ENCODE results near the gene FOXP4. TPM values are rescaled to one million over a fixed set of nuclear protein-coding genes. Genes with fewer than 3 reads are reported as not detected.

Gene FOXP4
- total and polyA plus RNA-seq, 2 of the 13 experiments (the other 11 are each of a cell fraction or from before 2014, with no cell fraction given): 11.0 to 12.4 TPM

- ChIA-PET CTCF (ENCODE audit: low intra/inter-chr PET ratio, low total read pairs) (no interaction called here), POLR2A (no interaction called here)
- H3K27ac ChIP-seq (ENCODE audit: extremely low read length, insufficient read depth, low read length): no peak overlapping the region
- H3K27me3 ChIP-seq (ENCODE audit: control insufficient read depth in 1 of 2, insufficient read depth in 2 of 2, low read length in 2 of 2): peaks cover 6 to 38% of the 10 kb centered on the region in 2 experiments; a peak in 3 of 5 replicates
- no peaks in the 10 kb centered on the region for H3K9me3 ChIP-seq (ENCODE audit: low read length)
- WGBS (ENCODE audit: low lambda C conversion rate): 73% methylated on average over 2 of the region's 2 CpGs
- H4K20me1 ChIP-seq (ENCODE audit: insufficient read depth, low read length): no peaks in the 10 kb centered on the region
- FAIRE-seq (no peak), ATAC-seq (no peak), DNase-seq (ENCODE audit: low spot score) (no peak)
- intact Hi-C loops (cut with micrococcal nuclease; ENCODE audit: unreplicated experiment) (no loop called here), in situ Hi-C loops (cut with HindIII; ENCODE audit: extremely low pct_ligation_motif_present, low pct_unique_long_range_greater_than_20kb) (no loop called here)
- H3K4me3 ChIP-seq (replicated peaks in 1 of 3; ENCODE audit: insufficient read depth in 1 of 3, low read depth in 2 of 3, low read length in 3 of 3): no peak overlapping the region
- H3K79me2 ChIP-seq (ENCODE audit: insufficient read depth, low read length): no peaks in the 10 kb centered on the region
- no peak overlapping the region for H3K4me2 ChIP-seq (ENCODE audit: low read depth, low read length)
- H2AFZ ChIP-seq (ENCODE audit: low read length): no peak overlapping the region
- TF ChIP-seq ZNF629 (CRISPR knock-in tag; conservative IDR thresholded peaks at IDR 0.05): peak; percentile 70; the same call in 1 of the 2 replicates
- TF ChIP-seq ZFP91 (CRISPR knock-in tag; IDR thresholded peaks at IDR 0.05; ENCODE audit: borderline replicate concordance): no peak
- no peaks in the 10 kb centered on the region for H3K4me1 ChIP-seq (ENCODE audit: insufficient read depth, low read length)
- no peaks in the 10 kb centered on the region for H3K36me3 ChIP-seq (replicated peaks in 1 of 2; ENCODE audit: control insufficient read depth in 1 of 2, insufficient read depth in 2 of 2, low read length in 2 of 2)
- BruUV-seq (replicated peaks): no TSS peak
- H3K9ac ChIP-seq (ENCODE audit: insufficient read depth, low read depth, low read length): no peak overlapping the region
Observed at GRCh38 chr6:41629128-41629527, 82.9 kb downstream of the FOXP4 start.

GRCh38 chr6:41630069-41630468 is 83.9 kb downstream of the FOXP4 start:
- 36% methylated on average over 6 of the region's 6 CpGs for WGBS (ENCODE audit: low lambda C conversion rate)
- in situ Hi-C loops (cut with HindIII; ENCODE audit: extremely low pct_ligation_motif_present, low pct_unique_long_range_greater_than_20kb): no loop called here
- Histone ChIP-seq H3K4me2 (ENCODE audit: low read depth, low read length) (no peak overlapping the region), H3K9ac (ENCODE audit: insufficient read depth, low read depth, low read length) (no peak overlapping the region), H3K9me3 (ENCODE audit: low read length) (no peaks in the 10 kb centered on the region), H3K4me3 (replicated peaks in 1 of 3; ENCODE audit: insufficient read depth in 1 of 3, low read depth in 2 of 3, low read length in 3 of 3) (no peak overlapping the region), H3K4me1 (ENCODE audit: insufficient read depth, low read length) (no peaks in the 10 kb centered on the region), H2AFZ (ENCODE audit: low read length) (no peak overlapping the region), H3K27ac (ENCODE audit: extremely low read length, insufficient read depth, low read length) (no peak overlapping the region), H3K36me3 (replicated peaks in 1 of 2; ENCODE audit: control insufficient read depth in 1 of 2, insufficient read depth in 2 of 2, low read length in 2 of 2) (no peaks in the 10 kb centered on the region), H3K79me2 (ENCODE audit: insufficient read depth, low read length) (no peaks in the 10 kb centered on the region), H4K20me1 (ENCODE audit: insufficient read depth, low read length) (no peaks in the 10 kb centered on the region), H3K27me3 (ENCODE audit: control insufficient read depth in 1 of 2, insufficient read depth in 2 of 2, low read length in 2 of 2) (peaks cover 6 to 46% of the 10 kb centered on the region in 2 experiments; a peak in 3 of 5 replicates)
- BruUV-seq (replicated peaks): no TSS peak
- ATAC-seq: no peak; the same call in 2 of the 3 replicates
- FAIRE-seq: no peak
- ChIA-PET POLR2A (no interaction called here), CTCF (ENCODE audit: low intra/inter-chr PET ratio, low total read pairs) (no interaction called here)
- intact Hi-C loops (cut with micrococcal nuclease; ENCODE audit: unreplicated experiment): no loop called here
- no peak for DNase-seq (ENCODE audit: low spot score)
- no peak for TF ChIP-seq ARID5B (CRISPR knock-in tag; IDR thresholded peaks at IDR 0.05)
- TF ChIP-seq ZSCAN5A (CRISPR knock-in tag; IDR thresholded peaks at IDR 0.05; ENCODE audit: borderline replicate concordance): no peak
- no peak for TF ChIP-seq TFAP4 (IDR thresholded peaks at IDR 0.05; ENCODE audit: borderline replicate concordance, low read depth)
- no peak for TF ChIP-seq KDM5B (CRISPR knock-in tag; IDR thresholded peaks at IDR 0.05; ENCODE audit: borderline replicate concordance)
- no peak for TF ChIP-seq ZNF776 (CRISPR knock-in tag; IDR thresholded peaks at IDR 0.05)
- TF ChIP-seq MATR3 (CRISPR knock-in tag; IDR thresholded peaks at IDR 0.05): no peak
- no peak for TF ChIP-seq SRSF4 (IDR thresholded peaks at IDR 0.05; ENCODE audit: low read depth, low read length, poor library complexity, severe bottlenecking)
- TF ChIP-seq ZNF251 (CRISPR knock-in tag; IDR thresholded peaks at IDR 0.05): no peak

Data from HepG2 (cell line).